ENCODE measurements around the gene SLC24A3.

DNA sequence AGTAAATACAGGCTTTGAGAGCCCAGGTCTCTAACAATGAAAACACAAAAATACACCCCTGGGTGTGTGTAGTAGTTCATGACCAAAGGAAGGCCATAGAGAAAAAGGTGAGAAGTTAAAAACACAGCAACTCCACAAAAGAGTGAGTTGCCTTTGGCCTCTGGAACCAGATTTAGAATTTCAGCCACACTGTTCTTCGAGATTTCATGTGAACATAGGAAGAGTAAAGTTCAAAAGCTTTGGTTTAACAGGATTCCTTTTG lies 502.1 kb downstream of the SLC24A3 start:
- TF ChIP-seq, protein P1, sequence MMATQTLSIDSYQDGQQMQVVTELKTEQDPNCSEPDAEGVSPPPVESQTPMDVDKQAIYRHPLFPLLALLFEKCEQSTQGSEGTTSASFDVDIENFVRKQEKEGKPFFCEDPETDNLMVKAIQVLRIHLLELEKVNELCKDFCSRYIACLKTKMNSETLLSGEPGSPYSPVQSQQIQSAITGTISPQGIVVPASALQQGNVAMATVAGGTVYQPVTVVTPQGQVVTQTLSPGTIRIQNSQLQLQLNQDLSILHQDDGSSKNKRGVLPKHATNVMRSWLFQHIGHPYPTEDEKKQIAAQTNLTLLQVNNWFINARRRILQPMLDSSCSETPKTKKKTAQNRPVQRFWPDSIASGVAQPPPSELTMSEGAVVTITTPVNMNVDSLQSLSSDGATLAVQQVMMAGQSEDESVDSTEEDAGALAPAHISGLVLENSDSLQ (IDR thresholded peaks at IDR 0.05), result no peak
- TF ChIP-seq NFRKB (IDR thresholded peaks at IDR 0.05) (no peak), ELF4 (IDR thresholded peaks at IDR 0.05) (no peak), TARDBP (IDR thresholded peaks at IDR 0.05) (no peak), FOXA1 (IDR thresholded peaks at IDR 0.05) (no peak), SP1 (IDR thresholded peaks at IDR 0.05) (no peak), BHLHE40 (IDR thresholded peaks at IDR 0.05; ENCODE audit: borderline replicate concordance) (no peak), SUZ12 (IDR thresholded peaks at IDR 0.05) (no peak), L3MBTL2 (conservative IDR thresholded peaks at IDR 0.05) (no peak), FOXM1 (IDR thresholded peaks at IDR 0.05; ENCODE audit: borderline replicate concordance) (no peak), HDGF (IDR thresholded peaks at IDR 0.05; ENCODE audit: borderline replicate concordance) (no peak), ZNF384 (IDR thresholded peaks at IDR 0.05) (no peak)
